Ishikawa (cell line): ENCODE data around the gene ABCC1.

ENCODE experiments used
- CEBPB ChIP-seq: IDR thresholded peaks from 2 replicates; pipeline ENCODE4 v1.6.1; 2012
- CREB1 ChIP-seq: IDR thresholded peaks from 2 replicates; pipeline ENCODE4 v1.6.1; 2012; ENCODE audit warnings: low read depth
- EGR1 ChIP-seq: IDR thresholded peaks from 2 replicates; pipeline ENCODE4 v1.6.1; 2012
- EP300 ChIP-seq: IDR thresholded peaks from 2 replicates; pipeline ENCODE4 v1.6.1; 2012; ENCODE audit warnings: borderline replicate concordance
- FOXM1 ChIP-seq: IDR thresholded peaks from 2 replicates; pipeline ENCODE4 v1.6.1; 2012; ENCODE audit warnings: low read depth, borderline replicate concordance
- NFIC ChIP-seq: IDR thresholded peaks from 2 replicates; pipeline ENCODE4 v1.6.1; 2012
- RAD21 ChIP-seq: IDR thresholded peaks from 2 replicates; pipeline ENCODE4 v1.6.1; 2012; ENCODE audit warnings: low read depth
- TAF1 ChIP-seq: IDR thresholded peaks from 2 replicates; pipeline ENCODE4 v1.6.1; 2012; ENCODE audit warnings: low read depth, mild to moderate bottlenecking
- TCF12 ChIP-seq: IDR thresholded peaks from 2 replicates; pipeline ENCODE4 v1.6.1; 2012; ENCODE audit warnings: low read depth
- TEAD4 ChIP-seq: IDR thresholded peaks from 2 replicates; pipeline ENCODE4 v1.6.1; 2012
- YY1 ChIP-seq: IDR thresholded peaks from 2 replicates; pipeline ENCODE4 v1.6.1; 2012; ENCODE audit warnings: low read depth
- ZBTB7A ChIP-seq: IDR thresholded peaks from 2 replicates; pipeline ENCODE4 v1.6.1; 2012; ENCODE audit warnings: low read depth
- TF ChIP-seq, protein P1 (sequence below): IDR thresholded peaks from 2 replicates; pipeline ENCODE4 v1.6.1; 2012; ENCODE audit warnings: low read depth, mild to moderate bottlenecking
- TF ChIP-seq, protein P2 (sequence below): IDR thresholded peaks from 2 replicates; pipeline ENCODE4 v1.6.1; 2012
- TF ChIP-seq, protein P3 (sequence below): IDR thresholded peaks from 2 replicates; pipeline ENCODE4 v1.6.1; 2012

Gene ABCC1

DNA sequence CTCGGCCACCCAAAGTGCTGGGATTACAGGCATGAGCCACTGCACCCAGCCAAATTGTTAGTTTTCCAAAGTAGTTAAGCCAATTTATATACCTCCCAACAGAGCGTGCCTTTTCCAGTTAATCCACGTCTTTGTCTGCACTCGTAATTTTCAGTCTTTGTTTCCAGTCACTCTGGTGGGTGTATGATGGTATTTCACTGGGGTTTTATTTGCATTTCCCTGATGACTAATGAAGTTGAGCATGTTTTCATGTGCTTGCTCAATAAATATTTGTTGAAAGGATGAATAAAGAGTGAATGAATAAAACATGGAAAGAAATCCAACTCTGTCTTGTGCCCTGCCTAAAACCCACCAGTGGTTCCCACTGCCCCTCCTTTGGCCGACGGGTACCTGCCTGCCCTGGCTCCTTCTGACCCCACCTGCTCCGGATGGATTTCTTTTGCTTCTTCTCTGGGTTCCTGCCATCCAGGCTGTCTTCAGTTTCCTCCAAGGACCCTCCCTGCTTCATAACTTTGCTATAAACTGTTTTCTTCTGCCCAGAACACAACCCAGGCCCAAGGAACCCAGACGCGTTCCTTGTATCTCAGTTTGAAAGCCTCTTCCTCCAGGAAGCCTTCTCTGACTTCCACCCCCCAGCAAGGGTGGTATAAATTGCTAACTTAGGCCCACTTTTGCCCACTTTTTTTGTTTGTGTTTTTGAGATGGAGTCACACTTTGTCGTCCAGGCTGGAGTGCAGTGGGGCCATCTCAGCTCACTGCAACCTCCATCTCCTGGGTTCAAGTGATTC lies 3.0 kb upstream of the ABCC1 start:
- TF ChIP-seq YY1 (no peak), EP300 (no peak), RAD21 (no peak), TCF12 (no peak), TAF1 (no peak), NFIC (no peak), CEBPB (no peak), CREB1 (no peak), ZBTB7A (no peak), EGR1 (no peak)
- TF ChIP-seq, protein P1, sequence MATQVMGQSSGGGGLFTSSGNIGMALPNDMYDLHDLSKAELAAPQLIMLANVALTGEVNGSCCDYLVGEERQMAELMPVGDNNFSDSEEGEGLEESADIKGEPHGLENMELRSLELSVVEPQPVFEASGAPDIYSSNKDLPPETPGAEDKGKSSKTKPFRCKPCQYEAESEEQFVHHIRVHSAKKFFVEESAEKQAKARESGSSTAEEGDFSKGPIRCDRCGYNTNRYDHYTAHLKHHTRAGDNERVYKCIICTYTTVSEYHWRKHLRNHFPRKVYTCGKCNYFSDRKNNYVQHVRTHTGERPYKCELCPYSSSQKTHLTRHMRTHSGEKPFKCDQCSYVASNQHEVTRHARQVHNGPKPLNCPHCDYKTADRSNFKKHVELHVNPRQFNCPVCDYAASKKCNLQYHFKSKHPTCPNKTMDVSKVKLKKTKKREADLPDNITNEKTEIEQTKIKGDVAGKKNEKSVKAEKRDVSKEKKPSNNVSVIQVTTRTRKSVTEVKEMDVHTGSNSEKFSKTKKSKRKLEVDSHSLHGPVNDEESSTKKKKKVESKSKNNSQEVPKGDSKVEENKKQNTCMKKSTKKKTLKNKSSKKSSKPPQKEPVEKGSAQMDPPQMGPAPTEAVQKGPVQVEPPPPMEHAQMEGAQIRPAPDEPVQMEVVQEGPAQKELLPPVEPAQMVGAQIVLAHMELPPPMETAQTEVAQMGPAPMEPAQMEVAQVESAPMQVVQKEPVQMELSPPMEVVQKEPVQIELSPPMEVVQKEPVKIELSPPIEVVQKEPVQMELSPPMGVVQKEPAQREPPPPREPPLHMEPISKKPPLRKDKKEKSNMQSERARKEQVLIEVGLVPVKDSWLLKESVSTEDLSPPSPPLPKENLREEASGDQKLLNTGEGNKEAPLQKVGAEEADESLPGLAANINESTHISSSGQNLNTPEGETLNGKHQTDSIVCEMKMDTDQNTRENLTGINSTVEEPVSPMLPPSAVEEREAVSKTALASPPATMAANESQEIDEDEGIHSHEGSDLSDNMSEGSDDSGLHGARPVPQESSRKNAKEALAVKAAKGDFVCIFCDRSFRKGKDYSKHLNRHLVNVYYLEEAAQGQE, result no peak
- TF ChIP-seq, protein P2, sequence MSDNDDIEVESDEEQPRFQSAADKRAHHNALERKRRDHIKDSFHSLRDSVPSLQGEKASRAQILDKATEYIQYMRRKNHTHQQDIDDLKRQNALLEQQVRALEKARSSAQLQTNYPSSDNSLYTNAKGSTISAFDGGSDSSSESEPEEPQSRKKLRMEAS, result no peak
- TF ChIP-seq, protein P3, sequence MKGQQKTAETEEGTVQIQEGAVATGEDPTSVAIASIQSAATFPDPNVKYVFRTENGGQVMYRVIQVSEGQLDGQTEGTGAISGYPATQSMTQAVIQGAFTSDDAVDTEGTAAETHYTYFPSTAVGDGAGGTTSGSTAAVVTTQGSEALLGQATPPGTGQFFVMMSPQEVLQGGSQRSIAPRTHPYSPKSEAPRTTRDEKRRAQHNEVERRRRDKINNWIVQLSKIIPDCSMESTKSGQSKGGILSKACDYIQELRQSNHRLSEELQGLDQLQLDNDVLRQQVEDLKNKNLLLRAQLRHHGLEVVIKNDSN, result no peak

DNA sequence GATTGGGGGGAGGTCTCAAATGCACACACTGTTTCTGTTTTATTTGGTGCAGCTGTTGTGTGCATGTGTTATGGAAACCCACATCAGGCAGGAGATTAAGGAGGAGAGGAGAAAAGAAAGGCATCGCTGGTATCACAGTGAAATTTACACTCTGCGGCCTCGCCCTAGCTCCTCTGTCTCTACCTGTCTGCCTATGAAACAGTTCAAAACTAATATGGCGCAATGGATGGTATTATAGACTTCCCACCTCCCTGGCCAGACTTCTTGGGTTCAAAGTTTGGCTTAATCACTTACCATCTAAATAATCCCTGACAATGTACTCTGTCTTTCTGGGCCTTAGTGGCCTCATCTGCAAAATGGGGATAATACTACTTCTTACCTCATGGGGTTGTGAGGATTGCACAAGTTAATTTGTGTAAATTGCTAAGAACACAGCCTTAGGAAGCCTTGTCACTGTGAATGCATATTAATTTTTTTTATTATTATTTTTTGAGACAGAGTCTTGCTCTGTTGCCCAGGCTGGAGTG lies 1.4 kb upstream of the ABCC1 start:
- TF ChIP-seq YY1 (no peak), CREB1 (no peak), TCF12 (no peak)
- TF ChIP-seq, protein P1, result no peak
- TF ChIP-seq, protein P2, result no peak

DNA sequence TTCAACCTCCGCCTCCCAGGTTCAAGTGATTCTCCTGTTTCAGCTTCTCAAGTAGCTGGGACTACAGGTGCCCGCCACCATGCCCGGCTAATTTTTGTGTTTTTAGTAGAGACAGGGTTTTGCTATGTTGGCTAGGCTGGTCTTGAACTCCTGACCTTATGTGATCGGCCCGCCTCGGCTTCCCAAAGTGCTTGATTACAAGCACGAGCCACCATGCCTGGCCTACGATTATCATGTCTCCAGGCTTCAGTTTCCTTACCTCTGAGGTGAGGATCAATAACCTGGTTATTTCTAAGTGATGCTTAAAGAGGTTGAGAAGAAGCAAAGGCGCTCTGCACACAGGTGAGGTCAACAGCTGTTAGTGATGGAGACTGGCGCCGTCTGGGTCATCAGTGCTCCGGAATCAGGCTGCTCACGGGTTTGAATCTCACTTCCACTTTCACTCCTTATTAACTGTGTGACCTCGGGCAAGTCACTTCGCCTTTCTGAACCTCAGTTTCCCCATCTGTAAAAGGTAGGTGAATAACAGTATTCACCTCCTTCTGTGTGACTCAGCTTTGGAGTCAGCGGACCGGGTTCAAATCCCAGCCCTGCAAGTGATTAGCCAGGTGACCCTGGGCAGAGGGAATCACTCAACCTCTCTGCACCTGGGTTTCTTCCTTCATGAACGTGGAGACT lies 745 bp upstream of the ABCC1 start:
- TF ChIP-seq TAF1 (no peak), FOXM1 (no peak), YY1 (no peak), ZBTB7A (no peak), NFIC (no peak), TCF12 (no peak), TEAD4 (no peak), CEBPB (no peak)

DNA sequence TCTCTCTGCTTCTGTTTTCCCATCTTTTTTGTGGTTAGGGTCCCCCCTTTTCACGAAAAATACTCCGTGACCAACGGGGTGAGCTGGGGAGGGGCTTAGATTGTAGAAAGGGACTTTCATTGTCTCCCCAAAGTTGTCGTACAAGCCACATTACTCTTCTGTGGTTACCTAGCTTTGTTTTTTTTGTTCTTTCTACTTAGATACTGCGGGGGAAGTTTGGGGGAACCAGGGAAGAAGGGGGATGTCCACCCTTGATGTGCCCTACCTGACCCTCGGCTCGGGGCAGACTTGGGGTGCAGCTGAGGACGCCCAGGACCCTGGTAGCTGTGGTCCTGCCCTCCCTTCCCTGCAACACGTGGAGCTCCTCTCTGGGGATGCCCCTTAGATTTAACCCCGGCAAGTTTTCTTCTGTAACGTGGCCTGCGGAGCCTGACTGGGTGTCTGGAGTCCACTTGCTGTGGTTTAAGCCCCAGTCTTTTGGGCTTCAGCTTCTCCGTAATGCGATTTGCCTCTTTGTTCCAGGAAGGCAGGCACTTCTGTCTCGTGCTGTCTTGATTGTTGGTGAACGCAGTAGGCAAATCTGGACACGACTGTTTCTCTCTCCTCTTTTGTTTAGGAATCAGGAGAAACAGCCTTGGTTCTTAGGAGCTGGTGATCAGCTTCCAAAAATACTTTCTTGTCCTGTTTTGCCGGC lies 892 bp downstream of the ABCC1 start:
- TF ChIP-seq TCF12 (no peak), TAF1 (no peak), CREB1 (no peak), TEAD4 (no peak), RAD21 (no peak), EGR1 (no peak), EP300 (no peak), FOXM1 (no peak), NFIC (no peak), YY1 (no peak), CEBPB (no peak), ZBTB7A (peak; percentile 23; the same call in 1 of the 2 replicates)
- TF ChIP-seq, protein P2, result peak; percentile 61; the same call in 1 of the 2 replicates
- TF ChIP-seq, protein P3, result no peak
- TF ChIP-seq, protein P1, result no peak
